ENCODE data around the gene RNF181. TPM values are rescaled to one million over a fixed set of nuclear protein-coding genes. Genes with fewer than 3 reads are reported as not detected.
"Not testable (repeated sequence)": the region's sequence is repeated elsewhere in the genome, so short reads cannot be mapped to it uniquely, and the experiment has no call there.

RNF181 gene
- total RNA-seq, 2 experiments from 2014 or later, result 96.4 to 97.4 TPM

- no peaks in the 10 kb centered on the region for H3K9me3 Mint-ChIP-seq
- H3K4me1 Mint-ChIP-seq, result peaks cover 16% of the 10 kb centered on the region
- no peak overlapping the region for H3K27ac Mint-ChIP-seq
- ATAC-seq (ENCODE audit: low read depth) (no peak), DNase-seq (no peak)
- H3K27me3 Mint-ChIP-seq, result no peaks in the 10 kb centered on the region
- POLR2A ChIA-PET, result interaction anchor here (0.7 to 2.0 kb wide), 6 partner anchors 11 to 143 kb away, joined by 3 to 10 read pairs (median 4); partner anchors contain the start of genes MAT2A, RNF181 and SH2D6
- H3K36me3 Mint-ChIP-seq, result peaks cover 5% of the 10 kb centered on the region
- no peak overlapping the region for H3K4me3 Mint-ChIP-seq
These were observed 38.4 kb upstream of the RNF181 start for GRCh38 chr2:85557130-85557529.

GRCh38 chr2:85558160-85558559 lies 37.4 kb upstream of the RNF181 start:
- H3K27ac Mint-ChIP-seq, result no peak overlapping the region
- H3K4me1 Mint-ChIP-seq, result peaks cover 17% of the 10 kb centered on the region
- H3K9me3 Mint-ChIP-seq, result no peaks in the 10 kb centered on the region
- H3K36me3 Mint-ChIP-seq, result peaks cover 5% of the 10 kb centered on the region
- no peak for ATAC-seq (ENCODE audit: low read depth)
- POLR2A ChIA-PET, result interaction anchor here (3.7 kb wide), 1 partner anchor 19 kb away, joined by 24 read pairs; the partner anchor contains the start of gene MAT2A
- H3K4me3 Mint-ChIP-seq, result no peak overlapping the region
- no peak for DNase-seq
- no peaks in the 10 kb centered on the region for H3K27me3 Mint-ChIP-seq

GRCh38 chr2:85560403-85560726 lies 35.2 kb upstream of the RNF181 start:
- not testable (repeated sequence) for ATAC-seq (ENCODE audit: low read depth)
- H3K27ac Mint-ChIP-seq, result peak overlapping the region; percentile 95
- peaks cover 24% of the 10 kb centered on the region for H3K4me1 Mint-ChIP-seq

GRCh38 chr2:85560812-85561279 lies 34.7 kb upstream of the RNF181 start:
- POLR2A ChIA-PET, result interaction anchor here (0.7 to 4.1 kb wide), 11 partner anchors 9 to 142 kb away, joined by 3 to 30 read pairs (median 8); partner anchors contain the start of genes MAT2A, RNF181, SH2D6 and VAMP8
- DNase-seq, result no peak
- Mint-ChIP-seq H3K27me3 (no peaks in the 10 kb centered on the region), H3K4me3 (peak overlapping the region; percentile 97), H3K36me3 (peaks cover 5% of the 10 kb centered on the region), H3K9me3 (no peaks in the 10 kb centered on the region), H3K4me1 (peaks cover 24% of the 10 kb centered on the region), H3K27ac (peak overlapping the region; percentile 95)
- peak; percentile 25 for ATAC-seq (ENCODE audit: low read depth)

More at GRCh38 chr2:85560403-85560726, 35.2 kb upstream of the RNF181 start:
- peak overlapping the region; percentile 97 for H3K4me3 Mint-ChIP-seq
- not testable (repeated sequence) for H3K27me3 Mint-ChIP-seq, DNase-seq, H3K9me3 Mint-ChIP-seq, H3K36me3 Mint-ChIP-seq
- POLR2A ChIA-PET, result interaction anchor here (0.7 to 4.1 kb wide), 9 partner anchors 9 to 205 kb away, joined by 3 to 30 read pairs (median 15); partner anchors contain the start of genes ELMOD3, MAT2A, RNF181 and SH2D6

- Mint-ChIP-seq H3K4me1 (peaks cover 24% of the 10 kb centered on the region), H3K27me3 (no peaks in the 10 kb centered on the region), H3K27ac (peak within 1 kb of the TSS; percentile 95), H3K9me3 (no peaks in the 10 kb centered on the region), H3K4me3 (peak within 1 kb of the TSS; percentile 97), H3K36me3 (peaks cover 5% of the 10 kb centered on the region)
- POLR2A ChIA-PET, result interaction anchor here (0.7 to 4.1 kb wide), 20 partner anchors 8 to 242 kb away, joined by 3 to 30 read pairs (median 4); partner anchors contain the start of genes C2orf68, MAT2A, RNF181 and SH2D6
- ATAC-seq (ENCODE audit: low read depth), result peak; percentile 95
- DNase-seq, result peak; percentile 89
These were observed 34.0 kb upstream of the RNF181 start, which contains the start of gene GGCX for GRCh38 chr2:85561280-85562212. GGCX (minus strand) TSS chr2:85561493; CDS start chr2:85561428, 65 bp downstream.

GRCh38 chr2:85564144-85564563 lies 31.4 kb upstream of the RNF181 start:
- Mint-ChIP-seq H3K9me3 (no peaks in the 10 kb centered on the region), H3K4me1 (peaks cover 24% of the 10 kb centered on the region), H3K27me3 (no peaks in the 10 kb centered on the region), H3K27ac (peak overlapping the region; percentile 37), H3K4me3 (peak overlapping the region; percentile 5), H3K36me3 (no peaks in the 10 kb centered on the region)
- DNase-seq (no peak), ATAC-seq (ENCODE audit: low read depth) (no peak)
- POLR2A ChIA-PET, result interaction anchor here (0.6 to 1.3 kb wide), 2 partner anchors 25 to 145 kb away, joined by 3 to 6 read pairs; partner anchors contain the start of genes MAT2A and SH2D6

- Mint-ChIP-seq H3K27me3 (peaks cover 9% of the 10 kb centered on the region), H3K4me1 (peaks cover 13% of the 10 kb centered on the region), H3K36me3 (no peaks in the 10 kb centered on the region), H3K27ac (no peak overlapping the region), H3K9me3 (no peaks in the 10 kb centered on the region), H3K4me3 (no peak overlapping the region)
- no peak for DNase-seq
- ATAC-seq (ENCODE audit: low read depth), result no peak
- POLR2A ChIA-PET, result interaction anchor here (0.7 kb wide), 1 partner anchor 17 kb away, joined by 3 read pairs; no protein-coding TSS in a partner anchor
These were observed 29.3 kb upstream of the RNF181 start for GRCh38 chr2:85566265-85566664.

GRCh38 chr2:85575739-85576138 lies 19.8 kb upstream of the RNF181 start:
- no peak for DNase-seq
- Mint-ChIP-seq H3K4me3 (no peak overlapping the region), H3K4me1 (peaks cover 23% of the 10 kb centered on the region), H3K27me3 (peaks cover 9% of the 10 kb centered on the region), H3K9me3 (no peaks in the 10 kb centered on the region), H3K27ac (no peak overlapping the region), H3K36me3 (peaks cover 9% of the 10 kb centered on the region)
- POLR2A ChIA-PET, result interaction anchor here (0.6 kb wide), 4 partner anchors 13 to 278 kb away, joined by 3 to 5 read pairs (median 3); no protein-coding TSS in a partner anchor
- ATAC-seq (ENCODE audit: low read depth), result no peak

GRCh38 chr2:85577063-85577385 lies 18.5 kb upstream of the RNF181 start:
- ATAC-seq (ENCODE audit: low read depth), result no peak
- no peaks in the 10 kb centered on the region for H3K9me3 Mint-ChIP-seq
- H3K27me3 Mint-ChIP-seq, result peaks cover 4% of the 10 kb centered on the region
- peaks cover 27% of the 10 kb centered on the region for H3K4me1 Mint-ChIP-seq
- POLR2A ChIA-PET, result interaction anchor here (0.7 to 4.5 kb wide), 7 partner anchors 12 to 250 kb away, joined by 3 to 30 read pairs (median 9); partner anchors contain the start of genes GGCX, RNF181 and TGOLN2
- peaks cover 16% of the 10 kb centered on the region for H3K36me3 Mint-ChIP-seq
- H3K4me3 Mint-ChIP-seq, result peak overlapping the region; percentile 92
- no peak for DNase-seq
- H3K27ac Mint-ChIP-seq, result peak overlapping the region; percentile 90

- peaks cover 1% of the 10 kb centered on the region for H3K27me3 Mint-ChIP-seq
- peak within 1 kb of the TSS; percentile 92 for H3K4me3 Mint-ChIP-seq
- ATAC-seq (ENCODE audit: low read depth) (peak; percentile 82), DNase-seq (peak; percentile 66)
- peaks cover 30% of the 10 kb centered on the region for H3K4me1 Mint-ChIP-seq
- POLR2A ChIA-PET, result interaction anchor here (0.7 to 4.5 kb wide), 11 partner anchors 10 to 250 kb away, joined by 3 to 30 read pairs (median 5); partner anchors contain the start of genes C2orf68, GGCX, MAT2A and RNF181
- peaks cover 19% of the 10 kb centered on the region for H3K36me3 Mint-ChIP-seq
- no peaks in the 10 kb centered on the region for H3K9me3 Mint-ChIP-seq
- peak within 1 kb of the TSS; percentile 90 for H3K27ac Mint-ChIP-seq
These were observed 17.9 kb upstream of the RNF181 start, which contains the start of gene VAMP8 for GRCh38 chr2:85577386-85578242. VAMP8 (plus strand) TSS chr2:85577586; CDS start chr2:85577647, 61 bp downstream.

- DNase-seq (peak; percentile 45), ATAC-seq (ENCODE audit: low read depth) (peak; percentile 40)
- POLR2A ChIA-PET, result interaction anchor here (0.8 to 4.5 kb wide), 14 partner anchors 9 to 251 kb away, joined by 3 to 30 read pairs (median 5); partner anchors contain the start of genes C2orf68, GGCX, MAT2A and RNF181
- H3K4me3 Mint-ChIP-seq, result peak overlapping the region; percentile 92
- H3K27ac Mint-ChIP-seq, result peak overlapping the region; percentile 90
- H3K9me3 Mint-ChIP-seq, result no peaks in the 10 kb centered on the region
- peaks cover 33% of the 10 kb centered on the region for H3K4me1 Mint-ChIP-seq
- H3K27me3 Mint-ChIP-seq, result no peaks in the 10 kb centered on the region
- H3K36me3 Mint-ChIP-seq, result peaks cover 23% of the 10 kb centered on the region
These were observed 17.0 kb upstream of the RNF181 start for GRCh38 chr2:85578243-85579180.
